OCI-LY3 (cell line): Measurements from ENCODE around the gene SGCA.
A peak's percentile ranks its signal among the peaks of the same experiment; 100 is the strongest.

Source experiments
- H2AFZ ChIP-seq: fragments of 200-600, 300-600 bp; shearing (Covaris generic); 2 replicates; pipeline ENCODE4 v1.6.0; 2014; ENCODE audit warnings: antibody characterized with exemption, low read depth, low read length
- H3K27ac ChIP-seq: fragments of 200-600, 300-600 bp; sonication (generic); 2 replicates; pipeline ENCODE4 v1.5.1; 2014; ENCODE audit warnings: mild to moderate bottlenecking, low read length, moderate library complexity, mixed read lengths
- H3K27me3 ChIP-seq: fragments of 200-600, 300-600 bp; sonication (generic); 2 replicates; pipeline ENCODE4 v1.6.1; 2014; ENCODE audit warnings: low read depth, low read length, mixed read lengths
- H3K36me3 ChIP-seq: fragments of 200-600, 300-600 bp; sonication (generic); replicated peaks from 2 replicates; pipeline ENCODE3; 2014; ENCODE audit warnings: low read depth, low read length, mixed read lengths
- H3K4me1 ChIP-seq: fragments of 300-600, 200-600 bp; sonication (generic); 2 replicates; pipeline ENCODE4 v1.6.1; 2014; ENCODE audit warnings: low read length, mixed read lengths
- H3K4me2 ChIP-seq: fragments of 200-600, 300-600 bp; sonication (generic); 2 replicates; pipeline ENCODE4 v1.6.1; 2014; ENCODE audit warnings: low read length, mixed read lengths
- H3K4me3 ChIP-seq: fragments of 300-600, 200-600 bp; sonication (generic); 2 replicates; pipeline ENCODE4 v1.5.1; 2014; ENCODE audit warnings: antibody characterized with exemption, mild to moderate bottlenecking, low read length, moderate library complexity
- H3K79me2 ChIP-seq: fragments of 300-600, 200-600 bp; shearing (Covaris generic); 2 replicates; pipeline ENCODE4 v1.6.1; 2014; ENCODE audit warnings: mild to moderate bottlenecking, low read length, mixed read lengths
- H3K9ac ChIP-seq: fragments of 300-600, 200-600 bp; shearing (Covaris generic); 2 replicates; pipeline ENCODE4 v1.6.0; 2014; ENCODE audit warnings: mild to moderate bottlenecking, low read length, moderate library complexity
- H3K9me3 ChIP-seq: fragments of 200-600, 300-600 bp; shearing (Covaris generic); 2 replicates; pipeline ENCODE4 v1.6.1; 2014; ENCODE audit warnings: low read length, mixed read lengths; ENCODE audit not compliant: insufficient read depth
- H4K20me1 ChIP-seq: fragments of 200-600, 300-600 bp; sonication (generic); 2 replicates; pipeline ENCODE4 v1.6.1; 2016; ENCODE audit warnings: low read length, mixed read lengths; ENCODE audit not compliant: insufficient read depth
- CTCF ChIP-seq: fragments of 200-600, 300-600 bp; sonication (generic); IDR thresholded peaks from 2 replicates; pipeline ENCODE4 v1.5.1; 2014; ENCODE audit warnings: antibody characterized with exemption, low read length, low read depth
- EZH2phosphoT487 ChIP-seq: fragments of 200-600 bp; shearing (Covaris generic); IDR thresholded peaks from 2 replicates; pipeline ENCODE4 v1.6.1; 2018; ENCODE audit warnings: antibody characterized with exemption, mixed run types, low read depth

Gene SGCA

GRCh38 chr17:50196036-50196435, 30.2 kb downstream of the SGCA start:
- H3K36me3 ChIP-seq: peaks cover 9% of the 10 kb centered on the region
- no peak overlapping the region for H3K4me3 ChIP-seq
- no peaks in the 10 kb centered on the region for H3K9me3 ChIP-seq
- H3K4me1 ChIP-seq: peaks cover 56% of the 10 kb centered on the region
- H3K9ac ChIP-seq: no peak overlapping the region
- H3K4me2 ChIP-seq: 0 out of 2 replicates have a peak overlapping the region, but pooled peaks have one; percentile 12
- H3K79me2 ChIP-seq: peaks cover 26% of the 10 kb centered on the region
- TF ChIP-seq CTCF (no peak), EZH2phosphoT487 (no peak)
- no peak overlapping the region for H3K27ac ChIP-seq
- no peaks in the 10 kb centered on the region for H4K20me1 ChIP-seq
- H2AFZ ChIP-seq: no peak overlapping the region
- H3K27me3 ChIP-seq: peaks cover under 1% of the 10 kb centered on the region

GRCh38 chr17:50196826-50197225, 31.0 kb downstream of the SGCA start:
- Histone ChIP-seq H3K9me3 (no peaks in the 10 kb centered on the region), H3K79me2 (peaks cover 18% of the 10 kb centered on the region), H3K36me3 (peaks cover 4% of the 10 kb centered on the region), H3K27ac (no peak overlapping the region), H3K9ac (no peak overlapping the region), H3K4me1 (peaks cover 52% of the 10 kb centered on the region), H4K20me1 (no peaks in the 10 kb centered on the region), H3K4me2 (no peak overlapping the region), H2AFZ (no peak overlapping the region), H3K27me3 (peaks cover 9% of the 10 kb centered on the region), H3K4me3 (no peak overlapping the region)
- no peak for TF ChIP-seq CTCF
- no peak for TF ChIP-seq EZH2phosphoT487

GRCh38 chr17:50198026-50198669, 32.3 kb downstream of the SGCA start:
- Histone ChIP-seq H3K9me3 (no peaks in the 10 kb centered on the region), H3K4me2 (no peak overlapping the region), H4K20me1 (no peaks in the 10 kb centered on the region), H3K36me3 (no peaks in the 10 kb centered on the region), H3K9ac (no peak overlapping the region), H3K27ac (no peak overlapping the region), H2AFZ (no peak overlapping the region), H3K79me2 (peaks cover 5% of the 10 kb centered on the region), H3K27me3 (peaks cover 21% of the 10 kb centered on the region), H3K4me1 (peaks cover 42% of the 10 kb centered on the region), H3K4me3 (no peak overlapping the region)
- peak; percentile 93 for TF ChIP-seq CTCF
- TF ChIP-seq EZH2phosphoT487: no peak

DNA sequence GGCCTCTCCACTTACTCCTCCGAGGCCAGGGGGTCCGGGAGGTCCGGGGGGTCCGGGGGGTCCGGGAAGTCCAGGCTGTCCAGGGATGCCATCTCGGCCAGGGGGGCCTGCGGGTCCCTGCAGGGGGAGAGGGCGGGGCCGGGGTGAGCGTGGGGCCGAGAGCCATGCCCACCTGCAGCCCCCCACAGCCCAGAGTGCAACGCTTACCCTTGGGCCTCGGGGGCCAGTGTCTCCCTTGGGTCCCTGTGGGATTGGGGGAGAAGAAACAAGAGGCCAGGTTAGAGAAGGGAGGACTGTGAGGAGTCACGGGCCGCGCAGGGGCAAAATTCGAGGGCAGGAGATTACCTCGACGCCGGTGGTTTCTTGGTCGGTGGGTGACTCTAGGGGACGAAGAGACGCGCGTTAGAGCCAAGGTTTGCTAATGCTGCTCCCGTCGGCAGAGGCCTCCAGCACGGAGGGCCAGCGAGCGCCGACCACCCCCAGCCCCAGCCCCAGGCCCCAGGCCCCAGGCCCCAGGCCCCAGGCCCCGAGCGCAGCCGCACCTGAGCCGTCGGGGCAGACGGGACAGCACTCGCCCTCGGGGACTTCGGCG, 33.5 kb downstream of the SGCA start:
- H3K9me3 ChIP-seq: no peaks in the 10 kb centered on the region
- peak overlapping the region; percentile 98 for H3K4me2 ChIP-seq
- peak overlapping the region; percentile 62 for H3K9ac ChIP-seq
- peak overlapping the region; percentile 86 for H3K4me3 ChIP-seq
- H2AFZ ChIP-seq: no peak overlapping the region
- H3K79me2 ChIP-seq: no peaks in the 10 kb centered on the region
- peaks cover 31% of the 10 kb centered on the region for H3K4me1 ChIP-seq
- TF ChIP-seq CTCF (no peak), EZH2phosphoT487 (no peak)
- no peak overlapping the region for H3K27ac ChIP-seq
- no peaks in the 10 kb centered on the region for H3K36me3 ChIP-seq
- H4K20me1 ChIP-seq: no peaks in the 10 kb centered on the region
- H3K27me3 ChIP-seq: peaks cover 33% of the 10 kb centered on the region
